Measurements from ENCODE around the gene ZNF81.
"Not testable (repeated sequence)": the region's sequence is repeated elsewhere in the genome, so short reads cannot be mapped to it uniquely, and the experiment has no call there.

Gene ZNF81

DNA sequence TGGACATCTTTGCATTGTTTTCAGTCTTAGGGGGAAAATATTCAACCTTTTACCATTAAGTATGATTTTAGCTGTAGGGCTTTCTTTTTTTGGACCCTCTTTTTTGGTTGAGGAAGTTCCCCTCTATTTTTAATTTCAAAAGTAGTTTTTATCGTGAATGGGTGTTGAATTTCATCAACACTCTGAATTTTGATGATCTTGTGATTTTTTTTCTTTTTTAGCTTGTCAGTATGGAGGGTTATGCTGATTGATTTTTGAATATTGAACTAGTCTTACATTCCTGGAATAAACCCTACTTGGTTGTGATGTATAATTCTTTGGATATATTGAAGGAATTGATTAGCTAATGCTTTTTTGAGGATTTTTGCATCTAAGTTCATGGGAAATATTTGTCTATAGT is 1.7 kb downstream of the ZNF81 start:
- no peaks in the 10 kb centered on the region for H3K36me3 ChIP-seq (ENCODE audit: control insufficient read depth, insufficient read depth, low read length)
- no peak for TF ChIP-seq CTCF (IDR thresholded peaks at IDR 0.05; ENCODE audit: insufficient read depth, low read length, poor library complexity, severe bottlenecking)
- H3K4me3 ChIP-seq (replicated peaks; ENCODE audit: low read depth, low read length): peak overlapping the region; percentile 25
- H3K27me3 ChIP-seq (replicated peaks; ENCODE audit: control insufficient read depth, insufficient read depth, low read length): no peaks in the 10 kb centered on the region
- no peak for DNase-seq (ENCODE audit: extremely low read depth, insufficient read length)

DNA sequence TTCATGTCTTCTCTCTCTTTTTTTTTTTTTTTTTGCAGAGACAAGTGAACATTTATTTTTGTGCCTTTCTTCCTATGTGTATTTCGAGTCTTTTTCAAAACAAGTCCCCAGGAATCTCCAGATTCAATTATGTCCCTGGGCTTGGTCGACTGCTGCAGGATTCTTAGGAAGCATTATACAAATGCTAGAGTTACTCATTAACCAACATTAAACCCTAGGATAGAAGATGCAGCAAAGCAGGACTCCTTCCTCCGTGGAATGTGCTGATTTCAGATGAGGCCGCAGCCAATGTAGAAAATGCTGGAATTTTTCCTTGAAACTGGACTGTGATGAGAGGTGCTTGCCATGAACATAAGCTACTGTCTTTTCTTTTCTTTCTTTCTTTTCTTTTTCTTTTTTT is 3.4 kb downstream of the ZNF81 start:
- DNase-seq (ENCODE audit: extremely low read depth, insufficient read length): no peak
- H3K27me3 ChIP-seq (replicated peaks; ENCODE audit: control insufficient read depth, insufficient read depth, low read length): no peaks in the 10 kb centered on the region
- no peak for TF ChIP-seq CTCF (IDR thresholded peaks at IDR 0.05; ENCODE audit: insufficient read depth, low read length, poor library complexity, severe bottlenecking)
- H3K4me3 ChIP-seq (replicated peaks; ENCODE audit: low read depth, low read length): no peak overlapping the region
- no peaks in the 10 kb centered on the region for H3K36me3 ChIP-seq (ENCODE audit: control insufficient read depth, insufficient read depth, low read length)

DNA sequence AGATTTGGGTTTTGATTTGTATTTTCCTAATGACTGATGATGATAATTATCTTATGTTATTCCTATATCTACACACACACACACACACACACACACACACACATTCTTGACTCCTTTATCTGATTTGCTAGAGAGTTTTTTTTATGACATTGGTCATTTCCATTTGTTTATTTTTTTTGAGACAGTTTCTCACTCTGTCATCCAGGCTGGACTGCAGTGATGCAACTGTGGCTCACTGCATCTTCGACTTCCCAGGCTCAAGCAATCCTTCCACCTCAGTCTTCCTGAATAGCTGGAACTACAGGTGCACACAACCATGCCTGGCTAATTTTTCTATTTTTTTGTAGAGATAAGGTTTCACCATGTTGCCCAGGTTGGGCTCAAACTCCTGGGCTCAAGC is 6.7 kb downstream of the ZNF81 start:
- H3K36me3 ChIP-seq (ENCODE audit: control insufficient read depth, insufficient read depth, low read length): no peaks in the 10 kb centered on the region; the same call in none of the 2 replicates
- DNase-seq (ENCODE audit: extremely low read depth, insufficient read length): no peak
- TF ChIP-seq CTCF (IDR thresholded peaks at IDR 0.05; ENCODE audit: insufficient read depth, low read length, poor library complexity, severe bottlenecking): no peak
- no peaks in the 10 kb centered on the region for H3K27me3 ChIP-seq (replicated peaks; ENCODE audit: control insufficient read depth, insufficient read depth, low read length)
- H3K4me3 ChIP-seq (replicated peaks; ENCODE audit: low read depth, low read length): no peak overlapping the region

- no peak for TF ChIP-seq CTCF (IDR thresholded peaks at IDR 0.05; ENCODE audit: insufficient read depth, low read length, poor library complexity, severe bottlenecking)
Observed at GRCh38 chrX:47844117-47844516, 7.4 kb downstream of the ZNF81 start.

DNA sequence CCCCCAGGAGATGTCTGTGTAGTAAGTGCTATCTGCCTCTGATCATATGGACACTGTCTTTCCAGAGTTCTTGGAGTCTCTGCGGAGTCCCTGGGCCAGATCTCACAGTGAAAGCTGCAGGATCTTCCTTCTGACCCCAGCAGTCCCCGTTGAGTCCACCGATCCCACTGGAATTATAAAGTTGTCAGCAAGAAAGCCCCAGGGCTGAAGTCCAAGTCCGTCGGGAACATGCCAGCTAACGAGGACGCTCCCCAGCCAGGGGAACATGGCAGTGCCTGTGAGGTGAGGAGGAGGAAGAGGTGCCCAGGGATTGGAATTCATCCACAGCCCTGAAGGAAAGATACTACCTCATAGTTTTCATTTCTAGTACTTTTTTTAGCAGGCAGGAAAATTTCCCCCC is 9.3 kb downstream of the ZNF81 start:
- DNase-seq (ENCODE audit: extremely low read depth, insufficient read length): no peak
- Histone ChIP-seq H3K36me3 (ENCODE audit: control insufficient read depth, insufficient read depth, low read length) (no peaks in the 10 kb centered on the region; the same call in none of the 2 replicates), H3K27me3 (replicated peaks; ENCODE audit: control insufficient read depth, insufficient read depth, low read length) (no peaks in the 10 kb centered on the region), H3K4me3 (replicated peaks; ENCODE audit: low read depth, low read length) (no peak overlapping the region)
- TF ChIP-seq CTCF (IDR thresholded peaks at IDR 0.05; ENCODE audit: insufficient read depth, low read length, poor library complexity, severe bottlenecking): no peak

More at GRCh38 chrX:47844117-47844516, 7.4 kb downstream of the ZNF81 start:
- no peaks in the 10 kb centered on the region; the same call in none of the 2 replicates for H3K36me3 ChIP-seq (ENCODE audit: control insufficient read depth, insufficient read depth, low read length)
- H3K27me3 ChIP-seq (replicated peaks; ENCODE audit: control insufficient read depth, insufficient read depth, low read length): no peaks in the 10 kb centered on the region
- no peak for DNase-seq (ENCODE audit: extremely low read depth, insufficient read length)
- H3K4me3 ChIP-seq (replicated peaks; ENCODE audit: low read depth, low read length): no peak overlapping the region

- no peaks in the 10 kb centered on the region for H3K27me3 ChIP-seq (replicated peaks; ENCODE audit: control insufficient read depth, insufficient read depth, low read length)
- no peak for DNase-seq (ENCODE audit: extremely low read depth, insufficient read length)
- TF ChIP-seq CTCF (IDR thresholded peaks at IDR 0.05; ENCODE audit: insufficient read depth, low read length, poor library complexity, severe bottlenecking): no peak
- H3K4me3 ChIP-seq (replicated peaks; ENCODE audit: low read depth, low read length): no peak overlapping the region
- no peaks in the 10 kb centered on the region; the same call in none of the 2 replicates for H3K36me3 ChIP-seq (ENCODE audit: control insufficient read depth, insufficient read depth, low read length)
Observed at GRCh38 chrX:47849778-47850177, 13.1 kb downstream of the ZNF81 start.

GRCh38 chrX:47850389-47850788 is 13.7 kb downstream of the ZNF81 start:
- H3K36me3 ChIP-seq (ENCODE audit: control insufficient read depth, insufficient read depth, low read length); H3K27me3 ChIP-seq (replicated peaks; ENCODE audit: control insufficient read depth, insufficient read depth, low read length); DNase-seq (ENCODE audit: extremely low read depth, insufficient read length); H3K4me3 ChIP-seq (replicated peaks; ENCODE audit: low read depth, low read length): not testable (repeated sequence)

Data from GM06990 (cell line).